ENCODE results near the gene TRNAU1AP. TPM values are rescaled to one million over a fixed set of nuclear protein-coding genes. Genes with fewer than 3 reads are reported as not detected.
A peak's percentile ranks its signal among the peaks of the same experiment; 100 is the strongest.
"Not testable (repeated sequence)": the region's sequence is repeated elsewhere in the genome, so short reads cannot be mapped to it uniquely, and the experiment has no call there.

Gene TRNAU1AP
- total and polyA plus RNA-seq, 10 donors = 14.0 to 26.6 (median 24.0) TPM

GRCh38 chr1:28571911-28572310, 19.0 kb downstream of the TRNAU1AP start:
- H3K4me3 ChIP-seq = no peak overlapping the region
- peaks cover 5 to 100% (median 85%) of the 10 kb centered on the region in 6 donors for H3K36me3 ChIP-seq
- no peaks in the 10 kb centered on the region for H3K27me3 ChIP-seq (replicated peaks in 1 of 7)
- H3K9me3 ChIP-seq = no peaks in the 10 kb centered on the region
- WGBS, 5 donors = 88 to 95% (median 93%) methylated on average over 4 of the region's 4 CpGs
- peaks cover 0 to 1% (median 0%) of the 10 kb centered on the region in 6 donors for H3K4me1 ChIP-seq
- no peak for DNase-seq
- TF ChIP-seq CTCF (IDR thresholded peaks at IDR 0.05 in 8 of 11, conservative IDR thresholded peaks at IDR 0.05 in 3 of 11) = no peak
- no peak for TF ChIP-seq POLR2AphosphoS5 (IDR thresholded peaks at IDR 0.05)
- TF ChIP-seq POLR2A (IDR thresholded peaks at IDR 0.05) = no peak
- intact Hi-C loops (cut with DNase I; ENCODE audit: low total_unique reads) = no loop called here
- H3K27ac ChIP-seq = no peak overlapping the region

- intact Hi-C loops (cut with DNase I; ENCODE audit: low total_unique reads); H3K4me1 ChIP-seq; H3K27me3 ChIP-seq (replicated peaks in 1 of 7); H3K27ac ChIP-seq; H3K9me3 ChIP-seq; DNase-seq; H3K4me3 ChIP-seq: not testable (repeated sequence)
- peaks cover 5 to 100% (median 85%) of the 10 kb centered on the region in 6 donors for H3K36me3 ChIP-seq
- 82 to 91% (median 88%) methylated on average over 12 of the region's 12 CpGs for WGBS, 5 donors
Measured at GRCh38 chr1:28572891-28573290, 20.0 kb downstream of the TRNAU1AP start.

GRCh38 chr1:28573564-28573963, 20.7 kb downstream of the TRNAU1AP start:
- no peak overlapping the region for H3K4me3 ChIP-seq
- intact Hi-C loops (cut with DNase I; ENCODE audit: low total_unique reads) = no loop called here

GRCh38 chr1:28577052-28577678, 24.3 kb downstream of the TRNAU1AP start:
- no peak overlapping the region for H3K4me3 ChIP-seq
- no peaks in the 10 kb centered on the region for H3K9me3 ChIP-seq
- peaks cover 12 to 48% (median 32%) of the 10 kb centered on the region in 6 donors for H3K4me1 ChIP-seq
- peaks cover 0 to 85% (median 73%) of the 10 kb centered on the region in 6 donors for H3K36me3 ChIP-seq
- H3K27me3 ChIP-seq (replicated peaks in 1 of 7) = no peaks in the 10 kb centered on the region
- H3K27ac ChIP-seq = peak overlapping the region in 1 of 8 donors; percentile 42
- no peak for TF ChIP-seq POLR2A (IDR thresholded peaks at IDR 0.05)
- peak in 1 of 3 donors; percentile 38 for TF ChIP-seq POLR2AphosphoS5 (IDR thresholded peaks at IDR 0.05)
- WGBS, 5 donors = 64 to 90% (median 82%) methylated on average over 1 of the region's 1 CpG
- intact Hi-C loops (cut with DNase I; ENCODE audit: low total_unique reads) = no loop called here
- DNase-seq = no peak

More at GRCh38 chr1:28573564-28573963, 20.7 kb downstream of the TRNAU1AP start:
- H3K9me3 ChIP-seq = no peaks in the 10 kb centered on the region
- TF ChIP-seq CTCF (IDR thresholded peaks at IDR 0.05 in 8 of 11, conservative IDR thresholded peaks at IDR 0.05 in 3 of 11) = no peak
- no peak for TF ChIP-seq POLR2A (IDR thresholded peaks at IDR 0.05)
- no peak for TF ChIP-seq POLR2AphosphoS5 (IDR thresholded peaks at IDR 0.05)
- no peak overlapping the region for H3K27ac ChIP-seq
- 95 to 98% (median 97%) methylated on average over 11 of the region's 11 CpGs for WGBS, 5 donors
- H3K4me1 ChIP-seq = peaks cover 0 to 16% (median 4%) of the 10 kb centered on the region in 6 donors
- H3K36me3 ChIP-seq = peaks cover 0 to 100% (median 85%) of the 10 kb centered on the region in 6 donors
- no peak for DNase-seq
- no peaks in the 10 kb centered on the region for H3K27me3 ChIP-seq (replicated peaks in 1 of 7)

- Histone ChIP-seq H3K36me3 (peaks cover 0 to 77% (median 66%) of the 10 kb centered on the region in 6 donors), H3K27me3 (replicated peaks in 1 of 7) (no peaks in the 10 kb centered on the region), H3K9me3 (no peaks in the 10 kb centered on the region), H3K27ac (peak overlapping the region in 2 of 8 donors; percentile 7 to 33), H3K4me3 (no peak overlapping the region), H3K4me1 (peaks cover 16 to 56% (median 39%) of the 10 kb centered on the region in 6 donors)
- no peak for DNase-seq
- TF ChIP-seq POLR2AphosphoS5 (IDR thresholded peaks at IDR 0.05) = peak in 1 of 3 donors; percentile 39
- TF ChIP-seq CTCF (IDR thresholded peaks at IDR 0.05 in 8 of 11, conservative IDR thresholded peaks at IDR 0.05 in 3 of 11) = no peak
- TF ChIP-seq POLR2A (IDR thresholded peaks at IDR 0.05) = no peak
- WGBS, 5 donors = 73 to 85% (median 75%) methylated on average over 6 of the region's 6 CpGs
- intact Hi-C loops (cut with DNase I; ENCODE audit: low total_unique reads) = no loop called here
Measured at GRCh38 chr1:28577738-28578536, 25.1 kb downstream of the TRNAU1AP start.
